T-helper 2 cell treated with Interferon-gamma antibody and Interleukin-4, amounts not matched to agents 100 ng/mL and 5 ng/mL, for 36 hours (primary cell): ENCODE measurements around the gene ZNF384. TPM values are rescaled to one million over a fixed set of nuclear protein-coding genes. Genes with fewer than 3 reads are reported as not detected.

Source experiments
- intact Hi-C: fragments of 100-400 bp; cut with micrococcal nuclease; formaldehyde crosslinking; loops from one replicate; pipeline ENCODE4 v1.15.1; 2023
- total RNA-seq: library from RNA; stranded (reverse); gene quantifications from 2 replicates; pipeline ENCODE4 v1.2.3, GENCODE V29; 2022

Gene ZNF384
- total RNA-seq, 1 donor from 2014 or later = 86.1 TPM

DNA sequence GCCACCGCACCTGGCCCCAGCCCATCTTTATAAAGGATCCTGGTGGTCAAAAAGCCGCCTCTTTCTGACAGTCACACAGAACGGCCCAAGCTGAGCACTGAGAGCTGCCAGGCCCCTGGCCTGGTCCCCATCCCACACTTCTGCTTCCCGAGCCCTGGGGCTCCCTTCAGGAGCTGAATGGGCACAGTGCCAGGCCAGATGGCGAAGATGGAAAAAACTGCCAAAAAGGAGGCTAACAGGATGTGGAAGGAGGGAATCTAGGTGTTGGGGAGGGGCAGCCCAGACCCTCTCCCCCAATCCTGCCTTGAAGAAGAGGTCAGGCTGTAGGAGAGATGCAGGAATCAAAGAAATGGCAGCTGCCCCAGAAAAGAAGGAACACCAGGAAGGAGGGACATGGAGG lies 58.4 kb downstream of the ZNF384 start:
- intact Hi-C loops = no loop called here

DNA sequence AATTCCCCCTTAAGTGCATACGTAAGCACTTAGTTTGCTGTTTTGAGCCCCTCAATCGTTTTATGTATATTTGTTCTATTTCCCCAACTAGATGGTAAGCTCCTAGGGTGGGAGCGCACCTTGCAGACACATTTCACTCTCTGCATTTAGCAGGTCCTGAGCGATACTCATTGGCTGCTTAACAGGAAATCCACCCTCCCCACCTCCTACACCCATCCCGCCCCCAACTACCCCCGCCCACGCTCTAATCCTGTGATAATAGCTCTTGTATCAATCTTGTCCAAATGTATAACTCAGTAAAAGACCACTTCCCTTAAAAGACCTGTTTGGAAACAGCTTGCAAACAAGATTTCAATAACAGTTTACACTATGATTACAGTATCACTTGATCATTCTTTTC lies 61.6 kb downstream of the ZNF384 start:
- intact Hi-C loops = no loop called here

DNA sequence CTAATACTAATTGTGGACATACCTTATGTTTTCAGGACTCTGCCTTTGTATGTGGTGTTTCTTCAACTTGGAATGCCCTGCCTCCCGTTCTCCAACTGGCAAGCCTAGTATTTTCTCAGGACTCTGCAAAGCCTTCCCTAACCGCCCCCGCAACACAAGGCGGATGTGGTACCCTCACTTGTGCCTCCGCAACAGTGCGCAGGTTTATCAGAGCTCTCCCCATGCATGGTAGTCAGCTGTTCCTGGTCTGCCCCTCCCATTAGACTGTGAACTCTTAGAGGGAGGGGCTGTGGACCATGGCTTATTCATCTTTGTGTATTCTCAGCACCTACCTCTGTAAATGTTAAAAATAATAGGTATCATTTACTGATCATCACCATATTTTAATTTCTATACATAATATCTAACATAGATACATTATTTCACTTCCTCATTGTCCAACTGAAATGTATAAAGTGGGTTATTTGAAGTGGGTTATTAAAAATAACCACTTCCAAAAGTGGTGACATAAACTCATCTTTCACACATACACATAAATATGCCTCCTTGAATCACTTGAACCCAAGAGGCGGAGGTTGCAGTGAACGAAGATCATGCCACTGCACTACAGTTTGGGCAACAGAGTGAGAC lies 62.4 kb downstream of the ZNF384 start:
- intact Hi-C loops = no loop called here

DNA sequence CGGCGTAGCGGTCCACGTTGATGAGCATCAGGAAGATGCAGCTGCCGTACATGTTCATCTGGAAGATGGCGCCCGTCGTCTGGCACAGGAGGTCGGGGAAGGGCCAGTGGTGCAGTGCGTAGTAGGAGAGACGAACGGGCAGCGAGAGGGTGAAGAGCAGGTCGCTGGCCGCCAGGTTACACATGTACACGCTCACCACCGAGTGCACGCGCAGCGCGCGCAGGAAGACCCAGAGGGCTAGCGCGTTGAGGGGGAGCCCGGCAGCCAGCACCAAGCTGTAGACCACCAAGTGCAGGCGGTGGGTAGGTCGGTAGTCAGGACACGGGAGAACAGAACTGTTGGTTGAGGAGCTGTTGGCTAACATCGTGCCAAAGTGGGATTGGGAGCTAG lies 68.3 kb downstream of the ZNF384 start:
- intact Hi-C loops = no loop called here

DNA sequence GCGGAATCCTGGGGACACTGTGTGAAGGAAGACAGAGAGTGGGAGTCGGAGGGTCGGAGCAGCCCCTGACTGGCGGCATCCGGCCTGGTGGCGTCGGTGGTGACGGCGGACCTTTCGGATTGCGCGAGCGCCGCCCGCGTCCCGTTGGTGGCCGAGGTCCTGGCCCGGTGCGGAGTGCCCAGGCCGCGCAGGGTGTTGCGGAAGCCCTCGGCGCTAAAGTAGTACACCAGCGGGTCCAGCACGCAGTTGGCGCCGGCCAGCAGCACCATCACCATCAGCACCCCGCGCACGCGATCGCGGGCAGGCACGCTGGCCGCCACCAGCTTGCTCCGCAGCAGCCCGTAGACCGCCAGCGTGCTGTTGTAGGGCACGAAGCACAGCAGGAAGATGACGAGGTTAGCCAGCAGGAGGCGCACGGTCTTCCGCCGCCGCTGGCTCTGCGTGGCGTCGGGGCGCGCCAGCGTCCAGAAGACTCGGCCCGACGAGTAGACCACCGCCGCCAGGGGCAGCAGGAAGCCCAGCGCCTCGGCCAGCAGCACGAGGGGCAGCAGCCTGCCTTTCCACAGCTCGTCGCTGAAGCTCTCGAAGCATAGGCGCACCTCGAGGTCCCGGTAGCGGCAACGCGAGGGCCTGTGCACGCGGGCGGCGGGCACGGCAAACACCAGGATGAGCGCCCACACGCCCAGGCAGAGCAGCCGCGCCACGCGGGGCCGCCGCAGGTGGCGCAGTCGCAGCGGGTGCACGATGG lies 68.9 kb downstream of the ZNF384 start:
- intact Hi-C loops = no loop called here

DNA sequence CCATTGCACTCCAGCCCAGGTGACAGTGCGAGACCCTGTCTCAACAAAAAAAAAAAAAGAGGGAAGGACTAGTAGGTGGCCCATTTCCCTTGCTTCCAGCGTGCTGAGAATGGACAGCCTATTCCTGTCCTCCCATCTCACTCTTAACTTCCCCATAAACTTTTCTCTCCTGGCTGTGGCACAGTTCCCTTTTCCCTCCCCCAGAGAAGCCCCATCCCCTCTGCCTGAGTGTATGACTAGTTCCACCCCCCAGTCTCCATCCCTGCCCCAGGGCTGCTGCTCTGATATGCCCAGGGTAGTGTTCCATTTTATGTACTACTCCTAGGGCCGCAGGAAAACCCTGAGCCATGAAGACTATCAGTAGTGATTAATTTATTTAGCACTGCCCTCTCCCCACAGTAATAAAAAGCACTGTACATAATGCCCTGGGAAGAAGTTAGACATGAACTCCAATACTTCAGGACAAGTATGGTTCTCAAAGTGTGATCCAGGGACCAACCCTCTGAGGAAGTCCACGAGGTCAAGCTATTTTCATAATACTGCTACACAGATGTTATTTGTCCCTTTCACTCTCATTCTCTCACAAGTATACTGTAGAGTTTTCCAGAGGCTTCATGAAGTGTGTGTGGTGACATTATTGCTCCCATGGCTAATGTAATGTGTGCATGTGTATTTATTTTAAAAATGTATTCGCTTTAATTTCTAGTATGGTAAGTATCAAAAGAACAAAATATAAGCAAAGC lies 70.5 kb downstream of the ZNF384 start:
- intact Hi-C loops = no loop called here

Other genes starting within 250 kb of the ZNF384 start
- gene CD27, start 244.4 kb downstream of the ZNF384 start, total RNA-seq = 59.0 and 60.3 TPM in 2 replicates
- 45.8 and 49.0 TPM in 2 replicates for gene TAPBPL, start 237.3 kb downstream of the ZNF384 start, total RNA-seq
- 44.0 and 47.8 TPM in 2 replicates for gene VAMP1, start 218.7 kb downstream of the ZNF384 start, total RNA-seq
- gene MRPL51, start 196.1 kb downstream of the ZNF384 start, total RNA-seq = 234 and 248 TPM in 2 replicates
- 154 and 166 TPM in 2 replicates for gene NCAPD2, start 195.3 kb downstream of the ZNF384 start, total RNA-seq
- 5,041 and 5,044 TPM in 2 replicates for gene GAPDH, start 154.9 kb downstream of the ZNF384 start, total RNA-seq
- 21.9 and 22.9 TPM in 2 replicates for gene IFFO1, start 133.3 kb downstream of the ZNF384 start, total RNA-seq
- gene NOP2, start 121.1 kb downstream of the ZNF384 start, total RNA-seq = 93.3 and 94.4 TPM in 2 replicates
- gene CHD4, start 82.0 kb downstream of the ZNF384 start, total RNA-seq = 257 and 265 TPM in 2 replicates
- gene LPAR5, start 53.4 kb downstream of the ZNF384 start, total RNA-seq = 6.2 and 6.7 TPM in 2 replicates
- gene ACRBP, start 41.9 kb downstream of the ZNF384 start, total RNA-seq = 1.5 and 1.7 TPM in 2 replicates
- 20.7 and 21.3 TPM in 2 replicates for gene ING4, start 26.3 kb downstream of the ZNF384 start, total RNA-seq
- gene PIANP, start 11.4 kb upstream of the ZNF384 start, total RNA-seq = not detected in 2 replicates
- gene COPS7A, start 34.7 kb upstream of the ZNF384 start, total RNA-seq = 23.5 and 26.6 TPM in 2 replicates
- 92.7 and 94.4 TPM in 2 replicates for gene MLF2, start 63.8 kb upstream of the ZNF384 start, total RNA-seq
- gene PTMS, start 77.0 kb upstream of the ZNF384 start, total RNA-seq = 95.4 and 98.5 TPM in 2 replicates
- 11.8 and 12.2 TPM in 2 replicates for gene LAG3, start 83.1 kb upstream of the ZNF384 start, total RNA-seq
- gene CD4, start 100.2 kb upstream of the ZNF384 start, total RNA-seq = 226 and 232 TPM in 2 replicates
- 0.18 and 0.32 TPM in 2 replicates for gene GPR162, start 132.4 kb upstream of the ZNF384 start, total RNA-seq
- 0.73 and 1.3 TPM in 2 replicates for gene P3H3, start 139.0 kb upstream of the ZNF384 start, total RNA-seq
- gene GNB3, start 151.6 kb upstream of the ZNF384 start, total RNA-seq = 0.39 and 0.43 TPM in 2 replicates
- 77.3 and 78.4 TPM in 2 replicates for gene CDCA3, start 161.9 kb upstream of the ZNF384 start, total RNA-seq
- gene USP5, start 162.8 kb upstream of the ZNF384 start, total RNA-seq = 126 and 138 TPM in 2 replicates
- 1,157 and 1,161 TPM in 2 replicates for gene TPI1, start 178.2 kb upstream of the ZNF384 start, total RNA-seq
- gene SPSB2, start 183.9 kb upstream of the ZNF384 start, total RNA-seq = 14.0 and 14.6 TPM in 2 replicates
- 4.7 and 5.0 TPM in 2 replicates for gene LRRC23, start 215.4 kb upstream of the ZNF384 start, total RNA-seq
- 114 and 120 TPM in 2 replicates for gene ENO2, start 225.2 kb upstream of the ZNF384 start, total RNA-seq
- gene ATN1, start 238.6 kb upstream of the ZNF384 start, total RNA-seq = 35.9 and 37.0 TPM in 2 replicates